Chondrocyte (in vitro differentiated cells): ENCODE measurements around the gene USP34. TPM values are rescaled to one million over a fixed set of nuclear protein-coding genes. Genes with fewer than 3 reads are reported as not detected.

Experiments
- DNase-seq: peaks from one replicate; pipeline ENCODE4 v3.0.0; 2021; ENCODE audit warnings: mixed read lengths, low spot score
- H3K27ac Mint-ChIP-seq: one replicate; pipeline ENCODE4 v1.8.0; 2021; ENCODE audit warnings: mild to moderate bottlenecking, moderate library complexity, mixed read lengths; ENCODE audit not compliant: unreplicated experiment
- H3K27me3 Mint-ChIP-seq: 2 replicates; pipeline ENCODE4 v1.8.0; 2021; ENCODE audit warnings: low read depth, mixed read lengths
- H3K36me3 Mint-ChIP-seq: 2 replicates; pipeline ENCODE4 v1.8.0; 2021; ENCODE audit warnings: low read depth, mixed read lengths
- H3K4me1 Mint-ChIP-seq: 2 replicates; pipeline ENCODE4 v1.8.0; 2021; ENCODE audit warnings: low read depth, mild to moderate bottlenecking, mixed read lengths
- H3K4me3 Mint-ChIP-seq: one replicate; pipeline ENCODE4 v1.8.0; 2021; ENCODE audit warnings: mild to moderate bottlenecking, moderate library complexity, mixed read lengths; ENCODE audit not compliant: unreplicated experiment
- H3K9me3 Mint-ChIP-seq: 2 replicates; pipeline ENCODE4 v1.8.0; 2021; ENCODE audit warnings: low read depth, mixed read lengths
- total RNA-seq: library from RNA; stranded (reverse); gene quantifications from 3 replicates; pipeline ENCODE4 v1.2.1, GENCODE V29; 2021
- TF ChIP-seq, protein P1 (sequence below): fragments of 200-600 bp; sonication (generic); IDR thresholded peaks from 2 replicates; pipeline ENCODE4 v1.5.0; 2021; ENCODE audit warnings: antibody characterized with exemption, mild to moderate bottlenecking, moderate library complexity

The USP34 gene
- total RNA-seq, 1 donor from 2014 or later, result 104 TPM

GRCh38 chr2:61181382-61182058, 289.4 kb downstream of the USP34 start:
- no peak for DNase-seq
- Mint-ChIP-seq H3K9me3 (no peaks in the 10 kb centered on the region), H3K27ac (peak overlapping the region; percentile 19), H3K36me3 (peaks cover 32% of the 10 kb centered on the region), H3K4me3 (peak overlapping the region; percentile 23), H3K27me3 (no peaks in the 10 kb centered on the region), H3K4me1 (peaks cover 59% of the 10 kb centered on the region)
- TF ChIP-seq, protein P1, sequence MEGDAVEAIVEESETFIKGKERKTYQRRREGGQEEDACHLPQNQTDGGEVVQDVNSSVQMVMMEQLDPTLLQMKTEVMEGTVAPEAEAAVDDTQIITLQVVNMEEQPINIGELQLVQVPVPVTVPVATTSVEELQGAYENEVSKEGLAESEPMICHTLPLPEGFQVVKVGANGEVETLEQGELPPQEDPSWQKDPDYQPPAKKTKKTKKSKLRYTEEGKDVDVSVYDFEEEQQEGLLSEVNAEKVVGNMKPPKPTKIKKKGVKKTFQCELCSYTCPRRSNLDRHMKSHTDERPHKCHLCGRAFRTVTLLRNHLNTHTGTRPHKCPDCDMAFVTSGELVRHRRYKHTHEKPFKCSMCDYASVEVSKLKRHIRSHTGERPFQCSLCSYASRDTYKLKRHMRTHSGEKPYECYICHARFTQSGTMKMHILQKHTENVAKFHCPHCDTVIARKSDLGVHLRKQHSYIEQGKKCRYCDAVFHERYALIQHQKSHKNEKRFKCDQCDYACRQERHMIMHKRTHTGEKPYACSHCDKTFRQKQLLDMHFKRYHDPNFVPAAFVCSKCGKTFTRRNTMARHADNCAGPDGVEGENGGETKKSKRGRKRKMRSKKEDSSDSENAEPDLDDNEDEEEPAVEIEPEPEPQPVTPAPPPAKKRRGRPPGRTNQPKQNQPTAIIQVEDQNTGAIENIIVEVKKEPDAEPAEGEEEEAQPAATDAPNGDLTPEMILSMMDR, result no peak

DNA sequence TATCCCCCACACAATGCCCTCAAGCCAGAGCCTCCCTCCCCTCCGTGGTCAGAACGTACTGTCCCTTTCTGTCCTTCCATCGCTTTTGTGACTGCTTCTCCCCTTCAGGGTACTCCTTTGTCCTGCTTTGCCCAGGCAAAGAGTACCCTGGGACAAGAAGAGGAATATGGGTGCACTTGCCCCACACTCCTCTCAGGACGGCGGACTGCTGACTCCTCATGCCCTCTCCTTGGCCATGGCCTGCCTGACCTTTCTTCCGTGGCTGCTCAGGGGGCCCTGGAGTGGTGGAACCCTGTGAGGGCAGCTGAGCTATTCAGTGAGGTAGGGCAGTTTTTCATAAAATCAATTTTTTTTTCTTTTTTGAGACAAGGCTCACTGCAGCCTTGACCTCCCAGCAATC, 290.2 kb downstream of the USP34 start:
- Mint-ChIP-seq H3K27ac (peak overlapping the region; percentile 81), H3K4me3 (peak overlapping the region; percentile 42), H3K36me3 (peaks cover 27% of the 10 kb centered on the region), H3K27me3 (no peaks in the 10 kb centered on the region), H3K9me3 (no peaks in the 10 kb centered on the region), H3K4me1 (peaks cover 63% of the 10 kb centered on the region)
- TF ChIP-seq, protein P1, result no peak
- no peak for DNase-seq

DNA sequence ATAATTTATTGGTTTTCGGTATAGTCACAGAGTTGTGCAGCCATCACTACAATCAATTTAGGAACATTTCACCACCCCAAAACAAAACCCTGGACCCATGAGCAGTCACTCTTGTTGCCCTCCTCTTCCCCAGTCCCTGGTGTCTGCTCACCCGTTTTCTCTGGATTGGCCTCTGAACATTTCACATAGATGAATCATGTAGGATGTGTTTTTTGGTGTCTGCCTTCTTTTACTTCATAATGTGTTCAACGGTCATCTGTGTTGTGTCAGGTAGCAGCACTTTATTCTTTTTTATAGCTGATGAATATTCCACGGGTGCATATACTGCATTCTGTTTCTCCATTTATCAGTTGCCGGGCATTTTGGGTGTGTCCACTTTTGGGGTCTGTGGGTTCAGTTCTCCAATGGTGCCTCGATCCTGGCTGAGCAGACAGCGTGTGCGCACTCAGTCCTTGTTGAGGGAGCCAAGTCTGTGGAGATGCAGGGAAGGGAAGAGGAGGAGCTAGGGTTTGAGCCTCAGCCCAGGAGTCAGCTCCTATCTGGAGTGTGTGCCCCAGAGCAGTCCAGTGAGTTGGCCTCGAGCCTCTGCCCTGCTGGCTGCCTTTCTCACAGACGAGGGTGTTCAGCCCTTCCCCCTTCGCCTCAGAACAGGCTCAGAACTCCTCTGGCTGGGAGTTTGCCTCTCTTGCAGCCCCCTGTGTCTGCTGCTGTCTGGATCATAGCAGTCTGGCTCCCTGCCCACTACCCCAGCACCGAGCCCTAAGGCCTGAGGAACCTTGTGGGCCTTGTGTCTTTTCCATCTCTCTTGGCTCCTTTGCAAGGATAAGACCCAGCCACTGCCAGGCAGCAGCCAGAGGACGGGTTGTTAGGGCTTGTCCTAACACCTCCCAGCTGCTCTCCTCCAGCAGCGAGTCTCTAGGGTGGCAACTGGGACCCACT, 290.9 kb downstream of the USP34 start:
- no peaks in the 10 kb centered on the region for H3K27me3 Mint-ChIP-seq
- peaks cover 22% of the 10 kb centered on the region for H3K36me3 Mint-ChIP-seq
- H3K4me3 Mint-ChIP-seq, result peak overlapping the region; percentile 42
- no peak for DNase-seq
- peak overlapping the region; percentile 81 for H3K27ac Mint-ChIP-seq
- H3K9me3 Mint-ChIP-seq, result no peaks in the 10 kb centered on the region
- peaks cover 60% of the 10 kb centered on the region for H3K4me1 Mint-ChIP-seq
- TF ChIP-seq, protein P1, result no peak

- TF ChIP-seq, protein P1, result no peak
- peaks cover 15% of the 10 kb centered on the region for H3K36me3 Mint-ChIP-seq
- H3K27ac Mint-ChIP-seq, result peak overlapping the region; percentile 81
- H3K4me1 Mint-ChIP-seq, result peaks cover 60% of the 10 kb centered on the region
- H3K27me3 Mint-ChIP-seq, result no peaks in the 10 kb centered on the region
- H3K4me3 Mint-ChIP-seq, result peak overlapping the region; percentile 42
- no peak for DNase-seq
- H3K9me3 Mint-ChIP-seq, result no peaks in the 10 kb centered on the region
These were observed 292.0 kb downstream of the USP34 start for GRCh38 chr2:61178603-61179545.
